ENCODE results near the gene ZNF445. TPM values are rescaled to one million over a fixed set of nuclear protein-coding genes. Genes with fewer than 3 reads are reported as not detected.

The ZNF445 gene
- total and polyA plus RNA-seq, 9 of the 15 experiments (the other 6 are each of a cell fraction or from before 2014, with no cell fraction given): 1.2 to 26.9 (median 10.6) TPM

DNA sequence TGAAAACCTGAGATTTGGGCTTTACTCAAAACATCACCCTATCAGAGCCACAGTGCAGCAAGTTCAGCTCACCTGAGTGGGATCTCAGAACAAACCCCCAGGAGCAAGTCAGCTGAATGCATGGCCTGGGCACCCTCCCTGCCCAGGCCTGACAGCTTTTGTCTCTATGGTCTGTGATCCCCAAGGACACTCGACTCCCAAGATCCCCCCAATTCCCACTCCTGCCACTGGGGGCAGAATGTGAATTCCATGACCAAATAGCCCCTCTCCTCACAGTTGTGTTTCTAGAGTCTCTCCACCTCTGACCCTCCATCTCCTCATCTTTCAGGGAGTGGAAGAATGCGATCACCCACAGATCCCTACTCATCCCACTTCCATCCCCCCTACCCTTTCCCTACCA is 58.9 kb downstream of the ZNF445 start (continued):
- TF ChIP-seq, protein P1, sequence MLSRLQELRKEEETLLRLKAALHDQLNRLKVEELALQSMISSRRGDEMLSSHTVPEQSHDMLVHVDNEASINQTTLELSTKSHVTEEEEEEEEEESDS (CRISPR knock-in tag; IDR thresholded peaks at IDR 0.05): no peak
- TF ChIP-seq COPS2 (conservative IDR thresholded peaks at IDR 0.05) (no peak), TEAD2 (tag; IDR thresholded peaks at IDR 0.05) (no peak), HMG20A (CRISPR knock-in tag; conservative IDR thresholded peaks at IDR 0.05) (no peak), LCOR (CRISPR knock-in tag; IDR thresholded peaks at IDR 0.05) (no peak), ZNF121 (CRISPR knock-in tag; conservative IDR thresholded peaks at IDR 0.05) (no peak), HDAC6 (IDR thresholded peaks at IDR 0.05; ENCODE audit: low read depth, low read length) (no peak), ZNF232 (CRISPR knock-in tag; IDR thresholded peaks at IDR 0.05) (no peak), PTTG1 (tag; IDR thresholded peaks at IDR 0.05; ENCODE audit: low read depth) (no peak), ZBTB7A (IDR thresholded peaks at IDR 0.05; ENCODE audit: borderline replicate concordance, control insufficient read depth, low read depth, low read length) (0 out of 2 replicates have a peak, but pooled peaks have one; percentile 38)
- TF ChIP-seq, protein P2, sequence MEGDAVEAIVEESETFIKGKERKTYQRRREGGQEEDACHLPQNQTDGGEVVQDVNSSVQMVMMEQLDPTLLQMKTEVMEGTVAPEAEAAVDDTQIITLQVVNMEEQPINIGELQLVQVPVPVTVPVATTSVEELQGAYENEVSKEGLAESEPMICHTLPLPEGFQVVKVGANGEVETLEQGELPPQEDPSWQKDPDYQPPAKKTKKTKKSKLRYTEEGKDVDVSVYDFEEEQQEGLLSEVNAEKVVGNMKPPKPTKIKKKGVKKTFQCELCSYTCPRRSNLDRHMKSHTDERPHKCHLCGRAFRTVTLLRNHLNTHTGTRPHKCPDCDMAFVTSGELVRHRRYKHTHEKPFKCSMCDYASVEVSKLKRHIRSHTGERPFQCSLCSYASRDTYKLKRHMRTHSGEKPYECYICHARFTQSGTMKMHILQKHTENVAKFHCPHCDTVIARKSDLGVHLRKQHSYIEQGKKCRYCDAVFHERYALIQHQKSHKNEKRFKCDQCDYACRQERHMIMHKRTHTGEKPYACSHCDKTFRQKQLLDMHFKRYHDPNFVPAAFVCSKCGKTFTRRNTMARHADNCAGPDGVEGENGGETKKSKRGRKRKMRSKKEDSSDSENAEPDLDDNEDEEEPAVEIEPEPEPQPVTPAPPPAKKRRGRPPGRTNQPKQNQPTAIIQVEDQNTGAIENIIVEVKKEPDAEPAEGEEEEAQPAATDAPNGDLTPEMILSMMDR (IDR thresholded peaks at IDR 0.05 in 2 of 3, conservative IDR thresholded peaks at IDR 0.05 in 1 of 3; ENCODE audit: insufficient read depth in 2 of 3, low read depth in 1 of 3, low read length in 3 of 3): peak; percentile 37 to 69 (median 42)
- TF ChIP-seq, protein P3, sequence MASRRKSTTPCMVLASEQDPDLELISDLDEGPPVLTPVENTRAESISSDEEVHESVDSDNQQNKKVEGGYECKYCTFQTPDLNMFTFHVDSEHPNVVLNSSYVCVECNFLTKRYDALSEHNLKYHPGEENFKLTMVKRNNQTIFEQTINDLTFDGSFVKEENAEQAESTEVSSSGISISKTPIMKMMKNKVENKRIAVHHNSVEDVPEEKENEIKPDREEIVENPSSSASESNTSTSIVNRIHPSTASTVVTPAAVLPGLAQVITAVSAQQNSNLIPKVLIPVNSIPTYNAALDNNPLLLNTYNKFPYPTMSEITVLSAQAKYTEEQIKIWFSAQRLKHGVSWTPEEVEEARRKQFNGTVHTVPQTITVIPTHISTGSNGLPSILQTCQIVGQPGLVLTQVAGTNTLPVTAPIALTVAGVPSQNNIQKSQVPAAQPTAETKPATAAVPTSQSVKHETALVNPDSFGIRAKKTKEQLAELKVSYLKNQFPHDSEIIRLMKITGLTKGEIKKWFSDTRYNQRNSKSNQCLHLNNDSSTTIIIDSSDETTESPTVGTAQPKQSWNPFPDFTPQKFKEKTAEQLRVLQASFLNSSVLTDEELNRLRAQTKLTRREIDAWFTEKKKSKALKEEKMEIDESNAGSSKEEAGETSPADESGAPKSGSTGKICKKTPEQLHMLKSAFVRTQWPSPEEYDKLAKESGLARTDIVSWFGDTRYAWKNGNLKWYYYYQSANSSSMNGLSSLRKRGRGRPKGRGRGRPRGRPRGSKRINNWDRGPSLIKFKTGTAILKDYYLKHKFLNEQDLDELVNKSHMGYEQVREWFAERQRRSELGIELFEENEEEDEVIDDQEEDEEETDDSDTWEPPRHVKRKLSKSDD (conservative IDR thresholded peaks at IDR 0.05; ENCODE audit: low read length): no peak
- TF ChIP-seq, protein P4, sequence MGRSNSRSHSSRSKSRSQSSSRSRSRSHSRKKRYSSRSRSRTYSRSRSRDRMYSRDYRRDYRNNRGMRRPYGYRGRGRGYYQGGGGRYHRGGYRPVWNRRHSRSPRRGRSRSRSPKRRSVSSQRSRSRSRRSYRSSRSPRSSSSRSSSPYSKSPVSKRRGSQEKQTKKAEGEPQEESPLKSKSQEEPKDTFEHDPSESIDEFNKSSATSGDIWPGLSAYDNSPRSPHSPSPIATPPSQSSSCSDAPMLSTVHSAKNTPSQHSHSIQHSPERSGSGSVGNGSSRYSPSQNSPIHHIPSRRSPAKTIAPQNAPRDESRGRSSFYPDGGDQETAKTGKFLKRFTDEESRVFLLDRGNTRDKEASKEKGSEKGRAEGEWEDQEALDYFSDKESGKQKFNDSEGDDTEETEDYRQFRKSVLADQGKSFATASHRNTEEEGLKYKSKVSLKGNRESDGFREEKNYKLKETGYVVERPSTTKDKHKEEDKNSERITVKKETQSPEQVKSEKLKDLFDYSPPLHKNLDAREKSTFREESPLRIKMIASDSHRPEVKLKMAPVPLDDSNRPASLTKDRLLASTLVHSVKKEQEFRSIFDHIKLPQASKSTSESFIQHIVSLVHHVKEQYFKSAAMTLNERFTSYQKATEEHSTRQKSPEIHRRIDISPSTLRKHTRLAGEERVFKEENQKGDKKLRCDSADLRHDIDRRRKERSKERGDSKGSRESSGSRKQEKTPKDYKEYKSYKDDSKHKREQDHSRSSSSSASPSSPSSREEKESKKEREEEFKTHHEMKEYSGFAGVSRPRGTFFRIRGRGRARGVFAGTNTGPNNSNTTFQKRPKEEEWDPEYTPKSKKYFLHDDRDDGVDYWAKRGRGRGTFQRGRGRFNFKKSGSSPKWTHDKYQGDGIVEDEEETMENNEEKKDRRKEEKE (IDR thresholded peaks at IDR 0.05; ENCODE audit: borderline replicate concordance in 1 of 2, control insufficient read depth in 1 of 2, low read depth in 2 of 2, low read length in 1 of 2): no peak
- TF ChIP-seq, protein P5, sequence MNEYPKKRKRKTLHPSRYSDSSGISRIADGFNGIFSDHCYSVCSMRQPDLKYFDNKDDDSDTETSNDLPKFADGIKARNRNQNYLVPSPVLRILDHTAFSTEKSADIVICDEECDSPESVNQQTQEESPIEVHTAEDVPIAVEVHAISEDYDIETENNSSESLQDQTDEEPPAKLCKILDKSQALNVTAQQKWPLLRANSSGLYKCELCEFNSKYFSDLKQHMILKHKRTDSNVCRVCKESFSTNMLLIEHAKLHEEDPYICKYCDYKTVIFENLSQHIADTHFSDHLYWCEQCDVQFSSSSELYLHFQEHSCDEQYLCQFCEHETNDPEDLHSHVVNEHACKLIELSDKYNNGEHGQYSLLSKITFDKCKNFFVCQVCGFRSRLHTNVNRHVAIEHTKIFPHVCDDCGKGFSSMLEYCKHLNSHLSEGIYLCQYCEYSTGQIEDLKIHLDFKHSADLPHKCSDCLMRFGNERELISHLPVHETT (CRISPR knock-in tag; conservative IDR thresholded peaks at IDR 0.05 in 1 of 2, IDR thresholded peaks at IDR 0.05 in 1 of 2): no peak
- TF ChIP-seq, protein P6, sequence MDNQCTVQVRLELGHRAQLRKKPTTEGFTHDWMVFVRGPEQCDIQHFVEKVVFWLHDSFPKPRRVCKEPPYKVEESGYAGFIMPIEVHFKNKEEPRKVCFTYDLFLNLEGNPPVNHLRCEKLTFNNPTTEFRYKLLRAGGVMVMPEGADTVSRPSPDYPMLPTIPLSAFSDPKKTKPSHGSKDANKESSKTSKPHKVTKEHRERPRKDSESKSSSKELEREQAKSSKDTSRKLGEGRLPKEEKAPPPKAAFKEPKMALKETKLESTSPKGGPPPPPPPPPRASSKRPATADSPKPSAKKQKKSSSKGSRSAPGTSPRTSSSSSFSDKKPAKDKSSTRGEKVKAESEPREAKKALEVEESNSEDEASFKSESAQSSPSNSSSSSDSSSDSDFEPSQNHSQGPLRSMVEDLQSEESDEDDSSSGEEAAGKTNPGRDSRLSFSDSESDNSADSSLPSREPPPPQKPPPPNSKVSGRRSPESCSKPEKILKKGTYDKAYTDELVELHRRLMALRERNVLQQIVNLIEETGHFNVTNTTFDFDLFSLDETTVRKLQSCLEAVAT (IDR thresholded peaks at IDR 0.05): no peak

Measured in K562 (cell line).